ENCODE measurements around the gene KCNMA1.
"Not testable (repeated sequence)": the region's sequence is repeated elsewhere in the genome, so short reads cannot be mapped to it uniquely, and the experiment has no call there.

The KCNMA1 gene

GRCh38 chr10:77637532-77638320, at the start of gene KCNMA1:
KCNMA1 (minus strand) TSS chr10:77637808.
- no peak for DNase-seq (ENCODE audit: low read depth in 2 of 2)

DNA sequence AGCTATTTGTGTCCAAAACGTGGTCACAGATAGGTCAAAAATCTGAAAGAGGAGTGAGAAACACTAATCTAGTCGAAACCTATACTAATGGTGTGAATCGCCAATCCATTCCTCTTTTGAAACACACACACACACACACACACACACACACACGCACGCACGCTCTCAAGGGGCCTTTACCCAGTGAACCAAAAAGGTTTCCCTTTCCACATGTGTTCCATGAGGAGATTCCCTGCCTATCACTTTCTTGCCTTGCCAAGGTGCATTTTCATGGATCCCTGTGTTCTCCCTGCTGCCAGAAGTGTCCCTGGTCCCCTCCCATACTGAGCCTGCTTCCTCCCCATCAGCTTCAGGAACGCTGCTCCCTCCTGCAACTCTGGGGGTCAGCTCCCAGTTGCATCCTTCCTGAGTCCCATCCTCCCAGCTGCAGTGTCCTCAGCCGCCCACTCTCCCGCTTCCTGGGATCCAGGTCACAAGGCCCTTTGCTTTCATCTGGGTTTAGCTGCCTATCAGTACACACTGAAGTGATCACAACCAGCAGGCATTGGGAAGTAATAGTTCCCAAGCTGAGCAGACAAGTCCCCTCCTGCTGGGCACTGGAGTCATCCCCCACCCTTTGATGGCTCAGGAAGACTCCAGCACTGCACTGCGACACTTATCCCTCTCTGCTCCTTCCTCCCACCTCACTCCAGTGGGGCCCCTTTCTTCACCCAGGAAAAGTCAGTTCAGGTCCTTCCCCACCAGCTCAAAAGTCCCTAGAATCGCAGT, 49.2 kb upstream of the KCNMA1 start:
- DNase-seq (ENCODE audit: low read depth in 2 of 2): no peak

GRCh38 chr10:77686096-77686495, 48.5 kb upstream of the KCNMA1 start:
- DNase-seq (ENCODE audit: low read depth in 2 of 2): no peak

GRCh38 chr10:77685432-77685831, 47.8 kb upstream of the KCNMA1 start:
- DNase-seq (ENCODE audit: low read depth in 2 of 2): no peak

- not testable (repeated sequence) for DNase-seq (ENCODE audit: low read depth in 2 of 2)
These were observed 45.5 kb upstream of the KCNMA1 start for GRCh38 chr10:77683088-77683432.

DNA sequence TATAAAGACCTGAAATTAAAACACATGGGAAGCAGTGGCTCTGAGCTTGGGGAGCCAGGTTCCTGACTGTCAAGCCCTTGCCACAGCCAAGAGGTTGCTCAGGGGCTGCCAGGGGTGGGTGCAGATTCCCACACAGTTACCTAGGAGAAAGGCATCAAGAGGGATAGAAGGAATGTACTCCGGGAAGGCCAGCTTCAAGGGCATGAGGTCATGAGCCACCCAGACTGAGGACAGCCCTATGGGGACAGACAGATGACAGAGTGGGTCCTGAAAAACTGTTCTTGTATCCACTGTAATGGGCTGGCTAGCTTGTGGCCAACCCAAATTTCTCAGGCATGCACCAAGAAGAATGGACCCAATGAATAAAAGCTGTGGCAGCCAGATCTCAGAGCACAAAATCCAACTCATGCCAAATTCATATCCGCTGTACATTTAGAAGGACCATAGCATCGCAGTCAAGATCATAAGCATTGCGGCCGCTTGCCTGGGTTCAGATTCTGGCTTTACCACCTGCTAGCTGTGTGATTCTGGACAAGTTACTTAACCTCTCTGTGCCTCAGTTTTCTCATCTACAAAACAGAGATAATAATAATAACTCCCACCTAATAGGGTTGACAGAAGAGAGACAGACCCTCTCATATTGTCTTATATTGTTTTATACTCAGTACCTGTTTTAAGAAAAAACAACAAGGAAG, 44.9 kb upstream of the KCNMA1 start:
- DNase-seq (ENCODE audit: low read depth in 2 of 2): no peak

- DNase-seq (ENCODE audit: low read depth in 2 of 2): no peak
These were observed 44.2 kb upstream of the KCNMA1 start for GRCh38 chr10:77681839-77682238.

- no peak for DNase-seq (ENCODE audit: low read depth in 2 of 2)
These were observed 43.2 kb upstream of the KCNMA1 start for GRCh38 chr10:77680811-77681210.

DNA sequence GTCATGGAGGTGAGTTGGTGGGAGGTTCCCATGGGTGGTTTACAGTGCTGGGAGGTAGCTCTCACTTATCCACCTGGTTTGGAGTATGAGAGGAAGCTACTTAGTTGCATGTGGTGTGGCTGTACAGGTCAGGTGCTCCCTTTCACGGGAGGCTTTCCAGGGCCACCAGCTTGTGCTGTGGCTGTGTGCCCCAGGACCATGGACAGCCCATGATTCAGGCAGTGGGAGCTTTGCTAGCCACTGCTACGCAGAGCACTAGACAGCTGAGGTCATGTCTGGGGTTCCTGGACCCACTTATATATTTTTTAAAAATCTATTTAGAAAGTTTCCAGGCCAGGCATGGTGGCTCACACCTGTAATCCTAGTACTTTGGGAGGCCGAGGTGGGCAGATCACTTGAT, 42.5 kb upstream of the KCNMA1 start:
- DNase-seq (ENCODE audit: low read depth in 2 of 2): no peak

DNA sequence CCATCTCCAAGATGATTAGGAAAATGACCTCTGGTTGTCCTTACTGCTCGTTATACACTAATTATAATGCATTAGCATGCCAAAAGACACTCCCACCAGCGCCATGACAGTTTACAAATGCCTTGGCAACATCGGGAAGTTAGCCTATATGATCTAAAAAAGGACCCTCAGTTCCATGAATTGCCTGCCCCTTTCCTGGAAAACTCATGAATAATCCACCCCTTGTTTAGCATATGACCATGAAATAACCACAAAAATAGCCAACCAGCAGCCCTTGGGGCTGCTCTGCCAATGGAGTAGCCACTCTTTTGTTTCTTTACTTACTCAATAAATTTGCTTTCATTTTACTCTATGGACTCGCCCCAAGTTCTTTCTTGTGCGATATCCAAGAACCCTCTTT, 41.6 kb upstream of the KCNMA1 start:
- DNase-seq (ENCODE audit: low read depth in 2 of 2): no peak

- DNase-seq (ENCODE audit: low read depth in 2 of 2): no peak
These were observed 40.5 kb upstream of the KCNMA1 start for GRCh38 chr10:77678146-77678545.

DNA sequence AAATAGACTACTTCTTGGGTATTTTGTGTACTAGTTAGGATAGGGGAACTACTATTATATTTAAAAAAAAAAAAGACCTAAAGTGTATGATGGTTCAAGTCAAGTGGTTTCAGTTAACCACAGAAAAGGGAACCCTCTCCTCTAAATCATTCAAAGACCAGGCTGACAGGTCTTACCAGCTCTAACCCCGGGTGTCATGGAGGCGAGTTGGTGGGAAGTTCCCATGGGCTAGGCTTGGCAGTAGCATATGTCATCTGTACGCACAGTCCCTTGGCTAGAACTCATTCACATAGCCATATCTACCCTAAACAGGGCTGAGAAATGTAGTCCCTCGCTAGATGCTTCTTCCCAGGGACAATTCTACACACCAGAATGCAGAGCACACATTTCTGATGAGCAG, 37.7 kb upstream of the KCNMA1 start:
- DNase-seq (ENCODE audit: low read depth in 2 of 2): no peak

GRCh38 chr10:77673515-77674140, 36.0 kb upstream of the KCNMA1 start:
- DNase-seq (ENCODE audit: low read depth in 2 of 2): no peak

- no peak for DNase-seq (ENCODE audit: low read depth in 2 of 2)
These were observed 35.5 kb upstream of the KCNMA1 start for GRCh38 chr10:77673101-77673500.

DNA sequence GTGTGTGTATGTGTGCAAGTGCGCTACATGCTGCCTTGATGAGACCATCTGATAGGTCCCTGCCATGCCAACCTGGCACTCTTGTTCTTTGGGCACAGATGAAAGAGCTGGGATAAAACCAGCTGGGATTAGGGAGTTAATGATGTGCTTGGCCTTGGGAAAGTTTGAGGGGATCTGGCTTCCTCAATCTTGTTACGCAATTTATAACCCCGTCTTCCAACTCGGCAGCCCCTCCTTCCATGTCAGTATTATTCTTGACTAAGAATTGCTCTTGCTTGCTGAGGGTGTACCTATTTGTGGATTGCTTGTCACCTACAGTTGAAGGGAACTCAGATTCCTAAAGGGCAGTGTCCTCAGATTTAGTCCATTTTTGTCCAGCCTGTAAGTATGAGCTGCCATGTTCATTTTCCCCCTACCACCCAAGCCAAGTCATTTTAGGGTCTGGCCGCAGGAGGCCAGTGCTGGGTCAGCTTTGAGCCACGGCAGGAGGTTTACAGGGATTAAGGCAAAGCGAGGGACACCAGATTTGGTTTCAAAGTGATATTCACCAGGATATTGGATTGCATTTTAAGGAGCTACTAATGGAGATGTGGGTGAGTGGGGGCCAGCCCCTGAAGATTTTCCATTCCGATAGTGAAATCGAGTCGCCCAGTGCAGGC, 34.1 kb upstream of the KCNMA1 start:
- no peak for DNase-seq (ENCODE audit: low read depth in 2 of 2)

- no peak for DNase-seq (ENCODE audit: low read depth in 2 of 2)
These were observed 33.3 kb upstream of the KCNMA1 start for GRCh38 chr10:77670817-77671443.

GRCh38 chr10:77669892-77670291, 32.3 kb upstream of the KCNMA1 start:
- no peak for DNase-seq (ENCODE audit: low read depth in 2 of 2)

GRCh38 chr10:77667426-77668324, 30.1 kb upstream of the KCNMA1 start:
- DNase-seq (ENCODE audit: low read depth in 2 of 2): no peak

- DNase-seq (ENCODE audit: low read depth in 2 of 2): no peak
These were observed 29.2 kb upstream of the KCNMA1 start for GRCh38 chr10:77666821-77667220.

GRCh38 chr10:77664696-77665095, 27.1 kb upstream of the KCNMA1 start:
- DNase-seq (ENCODE audit: low read depth in 2 of 2): no peak
